ENCODE results near the gene PLEKHM3. TPM values are rescaled to one million over a fixed set of nuclear protein-coding genes. Genes with fewer than 3 reads are reported as not detected.

Gene PLEKHM3
- total and polyA plus RNA-seq, 4 experiments from 2014 or later: 2.9 to 16.1 (median 9.3) TPM

DNA sequence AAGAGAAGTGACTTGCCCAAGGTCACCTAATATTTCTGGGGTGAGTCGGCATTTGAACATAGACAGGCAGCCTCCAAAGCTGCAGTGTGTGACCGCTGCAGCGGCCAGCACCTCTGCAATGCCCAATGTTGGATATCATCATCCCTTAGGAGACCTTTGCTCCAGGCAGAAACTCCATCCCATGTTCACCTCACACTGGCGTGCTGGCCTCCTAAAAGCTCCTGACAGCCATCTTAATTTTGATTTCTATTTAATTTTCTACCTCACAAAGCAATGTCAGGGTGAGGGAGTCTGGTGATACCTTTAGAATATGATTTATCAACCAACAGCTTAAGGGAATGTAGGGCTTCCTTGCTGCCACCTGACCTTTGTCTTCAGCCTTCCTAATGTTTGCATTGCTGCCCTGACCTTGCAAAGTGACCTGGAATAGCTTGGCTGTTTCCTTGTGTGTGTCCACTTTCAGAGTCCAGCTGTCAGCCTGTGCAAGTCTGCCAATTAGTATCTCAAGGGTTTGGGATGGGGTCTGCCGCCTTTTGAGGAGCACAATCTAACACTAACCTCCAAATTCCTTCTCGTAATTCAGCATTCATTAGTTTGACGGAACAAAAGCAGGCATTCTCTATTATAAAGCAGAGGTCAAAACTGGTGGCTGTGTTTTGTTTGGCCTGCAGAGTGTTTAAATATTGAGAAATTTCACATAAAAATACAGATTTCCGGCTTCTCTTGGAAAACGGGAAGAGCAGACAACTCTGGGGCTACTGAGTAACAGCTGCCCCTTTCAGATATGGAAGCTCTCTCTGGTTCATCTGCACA lies 127.6 kb downstream of the PLEKHM3 start:
- intact Hi-C loops (cut with micrococcal nuclease): no loop called here

DNA sequence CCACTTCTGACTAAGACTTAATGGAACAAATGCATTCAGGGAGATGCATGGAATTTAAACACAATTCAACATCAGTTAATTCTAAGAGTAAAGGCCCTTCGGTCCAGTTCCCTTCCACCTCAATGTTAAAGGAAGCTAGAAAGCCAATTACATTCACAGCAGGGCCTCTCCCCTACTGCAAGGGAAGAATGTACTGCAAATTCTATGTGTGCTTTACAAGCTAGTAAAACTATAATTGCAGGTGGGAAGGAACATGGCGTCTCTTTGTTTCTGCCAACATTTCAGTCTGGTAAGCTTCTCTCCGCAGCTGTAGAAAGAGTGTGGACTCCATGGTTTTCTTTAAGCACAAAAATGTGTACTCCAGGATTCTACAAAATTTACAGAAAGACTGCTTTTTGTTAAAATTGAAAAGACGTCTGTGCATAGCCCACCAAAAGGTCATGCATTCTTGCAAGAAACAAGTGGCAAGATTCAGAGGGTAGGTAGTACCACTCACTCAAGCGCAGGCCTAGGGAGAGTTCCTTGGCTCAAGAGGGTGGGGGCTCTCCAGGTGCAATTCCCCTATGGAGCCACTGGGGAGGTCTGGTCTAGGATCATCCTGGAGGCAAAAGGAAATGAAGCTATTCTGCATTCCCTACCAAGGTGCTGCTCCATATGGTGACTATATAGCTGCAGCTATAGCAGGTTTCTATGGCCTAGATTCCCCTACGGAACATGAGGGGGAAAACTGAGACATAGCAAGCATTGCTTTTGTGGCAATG lies 128.6 kb downstream of the PLEKHM3 start:
- Mint-ChIP-seq H3K36me3 (peaks cover 21 to 26% of the 10 kb centered on the region in 2 donors), H3K27me3 (no peaks in the 10 kb centered on the region), H3K4me3 (no peak overlapping the region), H3K9me3 (peaks cover 0 to 1% (median 0%) of the 10 kb centered on the region in 8 donors), H3K27ac (no peak overlapping the region), H3K4me1 (no peaks in the 10 kb centered on the region)
- POLR2A ChIA-PET (ENCODE audit: partially characterized antibody): no interaction called here
- intact Hi-C loops (cut with micrococcal nuclease): no loop called here
- DNase-seq: no peak
- H3K4me1 ChIP-seq (ENCODE audit: insufficient read depth, low read length): no peaks in the 10 kb centered on the region
- H3K27ac ChIP-seq (ENCODE audit: low read depth, low read length): no peak overlapping the region
- no peaks in the 10 kb centered on the region for H3K9me3 ChIP-seq (ENCODE audit: control insufficient read depth in 1 of 2, low read length in 2 of 2)
- CTCF ChIA-PET (ENCODE audit: partially characterized antibody): no interaction called here
- H3K27me3 ChIP-seq (ENCODE audit: insufficient read depth, low read length): no peaks in the 10 kb centered on the region
- H3K4me3 ChIP-seq (ENCODE audit: low read length in 2 of 2): no peak overlapping the region
- H3K36me3 ChIP-seq (ENCODE audit: insufficient read depth, low read length): no peaks in the 10 kb centered on the region

More for the DNA sequence above, 127.6 kb downstream of the PLEKHM3 start:
- Histone ChIP-seq H3K4me1 (ENCODE audit: insufficient read depth, low read length) (no peaks in the 10 kb centered on the region), H3K27ac (ENCODE audit: low read depth, low read length) (no peak overlapping the region), H3K27me3 (ENCODE audit: insufficient read depth, low read length) (no peaks in the 10 kb centered on the region), H3K4me3 (ENCODE audit: low read length in 2 of 2) (no peak overlapping the region), H3K36me3 (ENCODE audit: insufficient read depth, low read length) (no peaks in the 10 kb centered on the region), H3K9me3 (ENCODE audit: control insufficient read depth in 1 of 2, low read length in 2 of 2) (no peaks in the 10 kb centered on the region)
- no peak overlapping the region for H3K27ac Mint-ChIP-seq
- CTCF ChIA-PET (ENCODE audit: partially characterized antibody): no interaction called here
- no peaks in the 10 kb centered on the region for H3K27me3 Mint-ChIP-seq
- peaks cover 0 to 1% (median 0%) of the 10 kb centered on the region in 8 donors for H3K9me3 Mint-ChIP-seq
- H3K36me3 Mint-ChIP-seq: peaks cover 22 to 29% of the 10 kb centered on the region in 2 donors
- no peak overlapping the region for H3K4me3 Mint-ChIP-seq
- no peak for DNase-seq
- POLR2A ChIA-PET (ENCODE audit: partially characterized antibody): no interaction called here
- no peaks in the 10 kb centered on the region for H3K4me1 Mint-ChIP-seq

DNA sequence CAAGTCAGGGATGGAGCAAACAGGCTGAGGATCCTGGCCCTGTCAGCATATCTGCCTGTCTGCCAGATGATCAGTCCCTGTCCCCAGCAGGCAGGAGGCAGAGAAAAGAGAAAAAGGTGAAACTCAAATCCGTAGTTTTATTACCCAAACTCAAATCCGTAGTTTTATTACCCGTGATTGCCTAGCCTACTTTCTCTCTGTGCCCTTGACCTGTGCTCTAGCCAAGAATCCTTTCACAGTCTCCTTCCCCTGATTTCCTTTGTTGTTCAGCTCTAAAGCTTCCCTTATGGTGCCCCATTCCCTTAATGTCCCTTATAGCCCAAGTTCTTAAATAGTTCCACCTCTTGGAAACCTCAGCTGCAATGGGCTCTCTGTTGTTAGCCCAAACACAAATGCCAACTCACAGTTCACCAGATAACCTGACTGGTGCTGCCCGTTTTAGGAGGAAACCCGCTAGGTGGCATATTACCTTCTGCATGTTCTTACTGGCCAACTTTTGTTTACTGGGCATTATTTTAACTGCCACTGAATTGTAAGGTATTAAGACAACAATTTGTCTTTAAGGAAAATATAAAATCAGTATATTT lies 130.0 kb downstream of the PLEKHM3 start:
- no peaks in the 10 kb centered on the region for H3K4me1 ChIP-seq (ENCODE audit: insufficient read depth, low read length)
- Mint-ChIP-seq H3K4me1 (peaks cover 0 to 2% (median 0%) of the 10 kb centered on the region in 4 donors), H3K4me3 (no peak overlapping the region), H3K36me3 (peaks cover 10 to 13% of the 10 kb centered on the region in 2 donors), H3K9me3 (peaks cover 0 to 1% (median 0%) of the 10 kb centered on the region in 8 donors), H3K27ac (no peak overlapping the region), H3K27me3 (no peaks in the 10 kb centered on the region)
- intact Hi-C loops (cut with micrococcal nuclease): no loop called here
- DNase-seq: no peak
- ChIA-PET CTCF (ENCODE audit: partially characterized antibody) (interaction anchor here (0.7 kb wide), 1 partner anchor 12 kb away, joined by 3 read pairs; no protein-coding TSS in a partner anchor), POLR2A (ENCODE audit: partially characterized antibody) (no interaction called here)
- H3K27me3 ChIP-seq (ENCODE audit: insufficient read depth, low read length): no peaks in the 10 kb centered on the region
- H3K4me3 ChIP-seq (ENCODE audit: low read length in 2 of 2): no peak overlapping the region
- no peaks in the 10 kb centered on the region for H3K36me3 ChIP-seq (ENCODE audit: insufficient read depth, low read length)
- no peak overlapping the region for H3K27ac ChIP-seq (ENCODE audit: low read depth, low read length)
- no peaks in the 10 kb centered on the region for H3K9me3 ChIP-seq (ENCODE audit: control insufficient read depth in 1 of 2, low read length in 2 of 2)

DNA sequence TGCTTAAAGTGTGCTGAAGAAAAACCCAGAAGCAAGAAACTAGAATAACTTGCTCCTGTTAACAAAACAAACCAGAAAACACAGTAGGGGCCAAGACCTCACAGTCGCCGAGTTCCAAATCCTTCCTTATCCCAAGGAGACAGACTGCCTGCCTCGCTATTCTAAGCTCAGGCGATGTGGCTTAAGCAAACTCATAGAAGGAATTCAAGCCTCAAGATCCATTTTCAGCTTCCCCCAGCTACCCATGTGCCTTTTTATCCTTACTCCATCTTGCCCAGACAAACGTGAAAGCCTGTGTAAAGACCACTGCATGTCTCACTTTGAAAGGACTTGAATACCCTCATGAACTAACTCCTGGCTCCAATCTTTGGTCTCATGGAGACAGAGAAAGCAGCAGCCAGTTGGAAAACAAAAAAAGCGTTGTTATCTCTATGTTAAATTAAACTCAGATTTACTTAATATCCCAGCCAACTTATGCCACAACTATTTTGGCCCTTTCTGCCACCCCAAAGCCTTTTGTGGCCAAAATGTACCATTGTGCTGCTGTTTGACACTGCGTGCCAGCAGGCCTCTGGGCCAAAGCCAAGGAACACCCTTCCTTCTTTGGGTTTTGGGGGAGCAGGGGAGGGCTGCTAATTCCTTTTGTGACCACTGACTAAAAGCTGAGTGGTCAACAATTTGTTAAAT lies 132.5 kb downstream of the PLEKHM3 start:
- no peaks in the 10 kb centered on the region for H3K27me3 ChIP-seq (ENCODE audit: insufficient read depth, low read length)
- no peaks in the 10 kb centered on the region for H3K9me3 ChIP-seq (ENCODE audit: control insufficient read depth in 1 of 2, low read length in 2 of 2)

DNA sequence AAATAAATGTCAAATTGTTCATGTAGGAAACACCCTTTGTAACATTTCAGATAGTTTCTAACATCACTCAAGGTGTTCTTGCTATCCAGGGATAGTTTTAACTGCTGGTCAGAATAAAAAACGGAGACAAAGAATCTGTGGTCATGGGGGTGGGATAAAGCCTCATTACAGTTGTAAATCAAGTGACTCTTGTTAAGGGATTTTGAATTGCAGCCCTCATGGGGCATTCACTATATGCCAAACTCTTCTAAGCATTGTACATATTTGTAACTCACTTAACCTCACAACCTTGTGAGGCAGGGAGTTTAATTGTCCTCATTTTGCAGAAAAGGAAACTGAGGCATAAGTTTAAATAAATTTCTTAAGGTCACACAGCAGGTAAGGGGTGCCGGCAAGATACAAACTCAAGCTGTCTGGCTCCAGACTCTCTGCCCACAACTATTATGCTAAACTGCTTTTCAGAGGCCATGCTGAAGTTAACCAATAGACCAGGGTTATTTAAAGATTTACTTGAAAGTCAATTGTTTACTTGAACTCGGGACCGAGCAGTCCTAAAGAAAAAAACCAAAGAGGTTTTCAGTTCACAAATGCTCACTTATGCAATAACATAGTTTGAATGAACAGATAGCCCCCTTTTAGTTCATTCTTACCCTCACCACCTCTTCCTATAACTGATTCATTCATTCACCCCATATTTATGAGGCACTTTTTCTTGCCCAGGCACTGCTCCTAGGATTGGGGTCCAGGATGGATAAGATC lies 134.1 kb downstream of the PLEKHM3 start:
- intact Hi-C loops (cut with micrococcal nuclease): no loop called here
- no peak overlapping the region for H3K4me3 ChIP-seq (ENCODE audit: low read length in 2 of 2)
- ChIA-PET POLR2A (ENCODE audit: partially characterized antibody) (no interaction called here), CTCF (ENCODE audit: partially characterized antibody) (no interaction called here)
- Mint-ChIP-seq H3K4me3 (no peak overlapping the region), H3K27ac (no peak overlapping the region), H3K36me3 (no peaks in the 10 kb centered on the region), H3K9me3 (peaks cover 0 to 1% (median 0%) of the 10 kb centered on the region in 8 donors), H3K27me3 (no peaks in the 10 kb centered on the region), H3K4me1 (peaks cover 0 to 2% (median under 1%) of the 10 kb centered on the region in 4 donors)
- DNase-seq: no peak
- H3K36me3 ChIP-seq (ENCODE audit: insufficient read depth, low read length): no peaks in the 10 kb centered on the region
- H3K9me3 ChIP-seq (ENCODE audit: control insufficient read depth in 1 of 2, low read length in 2 of 2): no peaks in the 10 kb centered on the region
- H3K4me1 ChIP-seq (ENCODE audit: insufficient read depth, low read length): no peaks in the 10 kb centered on the region
- H3K27ac ChIP-seq (ENCODE audit: low read depth, low read length): no peak overlapping the region
- no peaks in the 10 kb centered on the region for H3K27me3 ChIP-seq (ENCODE audit: insufficient read depth, low read length)

More for the DNA sequence above, 132.5 kb downstream of the PLEKHM3 start:
- Mint-ChIP-seq H3K9me3 (peaks cover 0 to 1% (median 0%) of the 10 kb centered on the region in 8 donors), H3K27ac (peak overlapping the region in 1 of 7 donors; percentile 4), H3K4me1 (peaks cover 0 to 2% (median under 1%) of the 10 kb centered on the region in 4 donors), H3K4me3 (no peak overlapping the region), H3K36me3 (no peaks in the 10 kb centered on the region), H3K27me3 (no peaks in the 10 kb centered on the region)
- H3K27ac ChIP-seq (ENCODE audit: low read depth, low read length): no peak overlapping the region
- no peak for DNase-seq
- no peaks in the 10 kb centered on the region for H3K4me1 ChIP-seq (ENCODE audit: insufficient read depth, low read length)
- H3K36me3 ChIP-seq (ENCODE audit: insufficient read depth, low read length): no peaks in the 10 kb centered on the region
- H3K4me3 ChIP-seq (ENCODE audit: low read length in 2 of 2): no peak overlapping the region
- ChIA-PET CTCF (ENCODE audit: partially characterized antibody) (interaction anchor here (0.8 kb wide), 1 partner anchor 42 kb away, joined by 3 read pairs; no protein-coding TSS in a partner anchor), POLR2A (ENCODE audit: partially characterized antibody) (no interaction called here)
- intact Hi-C loops (cut with micrococcal nuclease): no loop called here

DNA sequence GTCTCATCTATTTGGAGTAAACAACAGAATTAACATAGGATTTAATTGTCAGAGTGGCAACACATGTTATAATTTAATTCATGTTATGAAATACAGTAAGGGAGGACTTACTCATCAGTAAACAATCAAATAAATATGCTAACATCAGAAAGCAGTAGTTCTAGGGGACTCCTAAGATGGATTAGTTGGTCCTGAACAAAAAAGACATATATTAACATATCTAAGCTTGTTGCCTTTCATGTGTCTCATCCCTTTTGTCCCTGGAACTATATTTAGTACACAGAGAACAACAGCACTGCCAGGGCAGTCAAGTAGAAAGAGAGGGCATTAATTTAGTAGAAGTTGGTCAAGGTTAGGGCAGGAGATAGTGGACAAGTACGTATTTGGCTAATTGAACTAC lies 137.8 kb downstream of the PLEKHM3 start:
- Mint-ChIP-seq H3K27ac (no peak overlapping the region), H3K4me3 (no peak overlapping the region), H3K4me1 (peaks cover 0 to 2% (median under 1%) of the 10 kb centered on the region in 4 donors), H3K27me3 (no peaks in the 10 kb centered on the region), H3K36me3 (peaks cover 2 to 5% of the 10 kb centered on the region in 2 donors), H3K9me3 (no peaks in the 10 kb centered on the region)
- Histone ChIP-seq H3K36me3 (ENCODE audit: insufficient read depth, low read length) (no peaks in the 10 kb centered on the region), H3K4me1 (ENCODE audit: insufficient read depth, low read length) (no peaks in the 10 kb centered on the region), H3K27me3 (ENCODE audit: insufficient read depth, low read length) (no peaks in the 10 kb centered on the region), H3K27ac (ENCODE audit: low read depth, low read length) (no peak overlapping the region), H3K4me3 (ENCODE audit: low read length in 2 of 2) (no peak overlapping the region), H3K9me3 (ENCODE audit: control insufficient read depth in 1 of 2, low read length in 2 of 2) (no peaks in the 10 kb centered on the region)
- ChIA-PET CTCF (ENCODE audit: partially characterized antibody) (no interaction called here), POLR2A (ENCODE audit: partially characterized antibody) (no interaction called here)
- intact Hi-C loops (cut with micrococcal nuclease): no loop called here
- no peak for DNase-seq

All from CD4-positive, alpha-beta memory T cell (primary cell).